ENCODE results near the gene SAMD5. TPM values are rescaled to one million over a fixed set of nuclear protein-coding genes. Genes with fewer than 3 reads are reported as not detected.

The SAMD5 gene
- total and polyA plus RNA-seq, 2 experiments from 2014 or later = 0.03 TPM; not detected in 1

DNA sequence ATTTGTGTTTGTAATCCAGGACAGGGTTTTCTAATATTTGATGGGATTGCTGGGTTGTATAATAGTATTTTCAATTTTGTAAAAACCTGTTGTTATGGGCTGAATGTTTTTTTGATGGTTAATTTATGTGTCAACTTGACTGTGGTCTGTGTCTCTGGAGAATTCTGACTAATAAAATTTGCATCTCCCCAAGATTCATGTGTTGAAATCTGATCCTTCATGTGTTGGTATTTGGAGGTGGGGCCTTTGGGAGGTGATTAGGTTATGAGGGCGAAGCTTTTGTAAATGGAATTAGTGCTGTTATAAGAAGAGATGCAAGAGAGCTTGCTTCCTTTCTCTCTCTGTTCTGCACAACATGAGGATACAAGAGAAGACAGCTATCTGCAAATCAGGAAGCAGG lies 48.7 kb upstream of the SAMD5 start (continued):
- TF ChIP-seq ZNF462 (CRISPR knock-in tag; IDR thresholded peaks at IDR 0.05) = no peak
- no peak for TF ChIP-seq ETS1 (IDR thresholded peaks at IDR 0.05)
- no peak for TF ChIP-seq JUNB (IDR thresholded peaks at IDR 0.05; ENCODE audit: unreplicated experiment)

- Mint-ChIP-seq H3K27ac (no peak overlapping the region), H3K27me3 (ENCODE audit: insufficient read depth, low read depth, poor library complexity) (no peaks in the 10 kb centered on the region), H3K9me3 (peaks cover 6% of the 10 kb centered on the region; the same call in 1 of the 3 replicates), H3K36me3 (ENCODE audit: low read depth) (no peaks in the 10 kb centered on the region), H3K4me3 (no peak overlapping the region), H3K4me1 (peaks cover 10% of the 10 kb centered on the region)
- H3K27ac ChIP-seq (ENCODE audit: low read depth) = no peak overlapping the region
- H4K20me1 ChIP-seq (replicated peaks; ENCODE audit: insufficient read depth) = no peaks in the 10 kb centered on the region
- peaks cover 8% of the 10 kb centered on the region; the same call in 1 of the 2 replicates for H3K9me2 ChIP-seq (ENCODE audit: insufficient read depth)
- no peaks in the 10 kb centered on the region for H3K27me3 ChIP-seq (ENCODE audit: insufficient read depth)
- no peak overlapping the region for H3K4me3 ChIP-seq
- no peaks in the 10 kb centered on the region for H3F3A ChIP-seq (replicated peaks; ENCODE audit: low read depth)
- H3K4me1 ChIP-seq (ENCODE audit: insufficient read depth) = peaks cover 7% of the 10 kb centered on the region; the same call in 1 of the 2 replicates
- ATAC-seq (no peak), DNase-seq (ENCODE audit: low spot score) (no peak)
- H3K4me2 ChIP-seq = no peak overlapping the region
- H3K79me2 ChIP-seq (replicated peaks; ENCODE audit: insufficient read depth) = no peaks in the 10 kb centered on the region
- no peak for TF ChIP-seq JUNB (IDR thresholded peaks at IDR 0.05; ENCODE audit: unreplicated experiment)
- no peak overlapping the region for H2AFZ ChIP-seq
- H3K36me3 ChIP-seq (ENCODE audit: insufficient read depth) = no peaks in the 10 kb centered on the region
Measured at GRCh38 chr6:147463651-147464050, 44.8 kb upstream of the SAMD5 start.

Measured in GM23338 (cell line).